ENCODE data around the gene FAM117A. TPM values are rescaled to one million over a fixed set of nuclear protein-coding genes. Genes with fewer than 3 reads are reported as not detected.

FAM117A gene
- total RNA-seq, 1 donor from 2014 or later, result 14.6 TPM

- Histone ChIP-seq H3F3A (ENCODE audit: low read depth) (peaks cover 4% of the 10 kb centered on the region), H2AFZ (replicated peaks) (no peak overlapping the region), H3K27ac (no peak overlapping the region), H3K27me3 (peaks cover 20% of the 10 kb centered on the region), H3K9me3 (ENCODE audit: low read depth) (no peaks in the 10 kb centered on the region), H3K4me1 (peaks cover 16% of the 10 kb centered on the region), H3K79me2 (ENCODE audit: low read depth) (peaks cover 64% of the 10 kb centered on the region), H3K4me2 (peak overlapping the region; percentile 94), H3K9ac (no peak overlapping the region), H3K36me3 (no peaks in the 10 kb centered on the region), H3K4me3 (peak overlapping the region; percentile 98), H4K20me1 (ENCODE audit: low read depth) (peaks cover 59% of the 10 kb centered on the region)
- no peak for TF ChIP-seq CTCF (IDR thresholded peaks at IDR 0.05)
- no peak for TF ChIP-seq EZH2 (IDR thresholded peaks at IDR 0.05)
- H3K36me3 Mint-ChIP-seq, result peaks cover 3% of the 10 kb centered on the region
- H3K4me1 Mint-ChIP-seq, result peaks cover 24% of the 10 kb centered on the region
- peak overlapping the region; percentile 94 for H3K4me3 Mint-ChIP-seq
- peaks cover 5% of the 10 kb centered on the region for H3K27me3 Mint-ChIP-seq (ENCODE audit: insufficient read depth, low read depth)
- no peaks in the 10 kb centered on the region for H3K9me3 Mint-ChIP-seq
- no peak for DNase-seq (ENCODE audit: low spot score)
- H3K27ac Mint-ChIP-seq, result no peak overlapping the region
These were observed 1.6 kb downstream of the FAM117A start for GRCh38 chr17:49762151-49762941.

- H3K27me3 ChIP-seq, result peaks cover 10% of the 10 kb centered on the region
- no peak overlapping the region for H3K4me3 Mint-ChIP-seq
- peaks cover 4% of the 10 kb centered on the region for H3F3A ChIP-seq (ENCODE audit: low read depth)
- H3K9me3 Mint-ChIP-seq, result no peaks in the 10 kb centered on the region
- peaks cover 3% of the 10 kb centered on the region for H3K36me3 Mint-ChIP-seq
- H3K9ac ChIP-seq, result no peak overlapping the region
- H3K4me1 ChIP-seq, result peaks cover 16% of the 10 kb centered on the region
- H3K4me1 Mint-ChIP-seq, result peaks cover 32% of the 10 kb centered on the region
- H4K20me1 ChIP-seq (ENCODE audit: low read depth), result peaks cover 72% of the 10 kb centered on the region
- no peak overlapping the region for H3K27ac Mint-ChIP-seq
- H3K36me3 ChIP-seq, result no peaks in the 10 kb centered on the region
- no peak overlapping the region for H3K27ac ChIP-seq
- H3K27me3 Mint-ChIP-seq (ENCODE audit: insufficient read depth, low read depth), result peaks cover 5% of the 10 kb centered on the region
- DNase-seq (ENCODE audit: low spot score), result no peak
- no peak overlapping the region for H2AFZ ChIP-seq (replicated peaks)
- no peak overlapping the region for H3K4me3 ChIP-seq
- no peak for TF ChIP-seq EZH2phosphoT487 (IDR thresholded peaks at IDR 0.05)
- TF ChIP-seq EZH2 (IDR thresholded peaks at IDR 0.05), result no peak
- no peak for TF ChIP-seq CTCF (IDR thresholded peaks at IDR 0.05)
- H3K4me2 ChIP-seq, result peak overlapping the region; percentile 94
- no peaks in the 10 kb centered on the region for H3K9me3 ChIP-seq (ENCODE audit: low read depth)
- H3K79me2 ChIP-seq (ENCODE audit: low read depth), result peaks cover 77% of the 10 kb centered on the region
These were observed 2.9 kb downstream of the FAM117A start for GRCh38 chr17:49760932-49761558.

DNA sequence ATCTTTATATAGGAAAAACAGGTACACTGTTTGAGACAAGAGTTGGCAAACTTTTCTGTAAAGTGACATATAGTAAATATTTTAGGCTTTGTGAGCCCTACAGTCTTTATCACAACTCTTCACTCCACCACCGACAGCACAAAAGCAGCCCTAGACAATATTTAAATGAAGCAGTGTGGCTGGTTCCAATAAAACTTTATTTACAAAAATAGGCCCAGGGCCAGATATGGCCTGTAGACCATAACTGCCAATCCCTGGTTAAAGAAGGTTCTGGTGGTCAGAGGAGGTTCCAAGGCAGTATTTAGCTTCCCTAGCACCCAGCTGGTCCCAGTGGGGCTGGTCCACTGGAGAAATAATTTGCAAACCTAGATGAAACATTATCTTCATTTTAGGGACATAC lies 3.6 kb downstream of the FAM117A start:
- H3K27me3 ChIP-seq, result peaks cover 3% of the 10 kb centered on the region
- H3K79me2 ChIP-seq (ENCODE audit: low read depth), result peaks cover 85% of the 10 kb centered on the region

More for the DNA sequence above, 3.6 kb downstream of the FAM117A start:
- Mint-ChIP-seq H3K4me1 (peaks cover 39% of the 10 kb centered on the region), H3K36me3 (peaks cover 3% of the 10 kb centered on the region), H3K27ac (no peak overlapping the region), H3K9me3 (no peaks in the 10 kb centered on the region), H3K4me3 (no peak overlapping the region), H3K27me3 (ENCODE audit: insufficient read depth, low read depth) (peaks cover 5% of the 10 kb centered on the region)
- Histone ChIP-seq H2AFZ (replicated peaks) (no peak overlapping the region), H3K4me1 (peaks cover 16% of the 10 kb centered on the region), H3K4me2 (no peak overlapping the region), H3K27ac (no peak overlapping the region), H3K36me3 (no peaks in the 10 kb centered on the region), H3K9ac (no peak overlapping the region), H4K20me1 (ENCODE audit: low read depth) (peaks cover 80% of the 10 kb centered on the region), H3K4me3 (no peak overlapping the region), H3F3A (ENCODE audit: low read depth) (peaks cover 4% of the 10 kb centered on the region), H3K9me3 (ENCODE audit: low read depth) (no peaks in the 10 kb centered on the region)
- TF ChIP-seq EZH2phosphoT487 (IDR thresholded peaks at IDR 0.05), result no peak
- TF ChIP-seq CTCF (IDR thresholded peaks at IDR 0.05), result no peak
- no peak for TF ChIP-seq EZH2 (IDR thresholded peaks at IDR 0.05)
- no peak for DNase-seq (ENCODE audit: low spot score)
